GM23338 (cell line): ENCODE results near the gene ZNF142. TPM values are rescaled to one million over a fixed set of nuclear protein-coding genes. Genes with fewer than 3 reads are reported as not detected.

Experiments
- ATAC-seq: fragments of 200-7000 bp; cut with Tn5 transposase; 3 replicates; pipeline ENCODE4 v1.9.1; 2020
- DNase-seq: peaks from one replicate; pipeline ENCODE4 v3.0.0-alpha.2; 2015; ENCODE audit warnings: low spot score
- H2AFZ ChIP-seq: fragments of 200-600 bp; sonication (generic); 2 replicates; pipeline ENCODE4 v1.8.0; 2016; ENCODE audit warnings: antibody characterized with exemption, mild to moderate bottlenecking, moderate library complexity
- H3F3A ChIP-seq: fragments of 200-600 bp; sonication (generic); replicated peaks from 2 replicates; pipeline ENCODE4 v1.8.0; 2017; ENCODE audit warnings: antibody characterized with exemption, mixed run types, low read depth
- H3K27ac ChIP-seq: fragments of 200-600 bp; sonication (generic); 2 replicates; pipeline ENCODE4 v1.6.1; 2016; ENCODE audit warnings: low read depth
- H3K27me3 ChIP-seq: fragments of 200-600 bp; sonication (generic); 2 replicates; pipeline ENCODE4 v1.8.0; 2016; ENCODE audit warnings: mild to moderate bottlenecking, mixed run types, moderate library complexity; ENCODE audit not compliant: insufficient read depth
- H3K36me3 ChIP-seq: fragments of 200-600 bp; sonication (generic); 2 replicates; pipeline ENCODE4 v1.8.0; 2016; ENCODE audit warnings: mild to moderate bottlenecking; ENCODE audit not compliant: insufficient read depth
- H3K4me1 ChIP-seq: fragments of 200-600 bp; sonication (generic); 2 replicates; pipeline ENCODE4 v1.8.0; 2016; ENCODE audit warnings: mild to moderate bottlenecking, moderate library complexity; ENCODE audit not compliant: insufficient read depth
- H3K4me2 ChIP-seq: fragments of 200-600 bp; sonication (generic); 2 replicates; pipeline ENCODE4 v1.7.1; 2017; ENCODE audit warnings: mixed run types
- H3K4me3 ChIP-seq: fragments of 200-600 bp; sonication (generic); 2 replicates; pipeline ENCODE4 v1.6.1; 2016; ENCODE audit warnings: mixed run types
- H3K79me2 ChIP-seq: fragments of 200-600 bp; sonication (generic); replicated peaks from 2 replicates; pipeline ENCODE4 v1.8.0; 2017; ENCODE audit warnings: mild to moderate bottlenecking; ENCODE audit not compliant: insufficient read depth
- H3K9me2 ChIP-seq: fragments of 200-600 bp; sonication (generic); 2 replicates; pipeline ENCODE4 v1.8.0; 2017; ENCODE audit not compliant: insufficient read depth
- H4K20me1 ChIP-seq: fragments of 200-600 bp; sonication (generic); replicated peaks from 2 replicates; pipeline ENCODE4 v1.8.0; 2017; ENCODE audit warnings: mild to moderate bottlenecking; ENCODE audit not compliant: insufficient read depth
- H3K27ac Mint-ChIP-seq: 2 replicates; pipeline ENCODE4 v1.8.0; 2020; ENCODE audit warnings: inconsistent platforms, mild to moderate bottlenecking, moderate library complexity, mixed read lengths
- H3K27me3 Mint-ChIP-seq: 3 replicates; pipeline ENCODE4 v1.8.0; 2022; ENCODE audit warnings: low read depth, mild to moderate bottlenecking, moderate library complexity, mixed read lengths, inconsistent platforms; ENCODE audit not compliant: insufficient read depth, poor library complexity
- H3K36me3 Mint-ChIP-seq: 3 replicates; pipeline ENCODE4 v1.8.0; 2021; ENCODE audit warnings: low read depth, mild to moderate bottlenecking, inconsistent platforms, moderate library complexity, mixed read lengths
- H3K4me1 Mint-ChIP-seq: 3 replicates; pipeline ENCODE4 v1.8.0; 2020; ENCODE audit warnings: mild to moderate bottlenecking, inconsistent platforms, mixed read lengths
- H3K4me3 Mint-ChIP-seq: 3 replicates; pipeline ENCODE4 v1.8.0; 2021; ENCODE audit warnings: moderate library complexity, mild to moderate bottlenecking, inconsistent platforms, mixed read lengths
- H3K9me3 Mint-ChIP-seq: 3 replicates; pipeline ENCODE4 v1.8.0; 2020; ENCODE audit warnings: moderate library complexity, mild to moderate bottlenecking, inconsistent platforms, mixed read lengths
- CREB1 ChIP-seq: fragments of 250-450 bp; sonication (Bioruptor Pico); IDR thresholded peaks from 2 replicates; pipeline ENCODE4 v1.5.0; 2020; ENCODE audit warnings: low read depth, mild to moderate bottlenecking, moderate library complexity
- CTCF ChIP-seq, 2 experiments: fragments of 200-600 bp in 1 of 2; sonication (generic) in 1 of 2; conservative IDR thresholded peaks; 2 replicates each; pipeline versions ENCODE4 v1.5.1 to v1.6.1; 2016 to 2017; ENCODE audit warnings: antibody characterized with exemption in 2 of 2, low read depth in 2 of 2, mild to moderate bottlenecking in 2 of 2, moderate library complexity in 1 of 2
- ETS1 ChIP-seq: IDR thresholded peaks from 2 replicates; pipeline ENCODE4 v1.6.1; 2016; ENCODE audit warnings: antibody characterized with exemption
- EZH2 ChIP-seq: fragments of 200-600 bp; sonication (generic); IDR thresholded peaks from one replicate; pipeline ENCODE4 v1.8.0; 2017; ENCODE audit warnings: antibody characterized with exemption, mild to moderate bottlenecking, low read depth; ENCODE audit not compliant: unreplicated experiment
- EZH2phosphoT487 ChIP-seq: fragments of 200-600 bp; sonication (generic); IDR thresholded peaks from one replicate; pipeline ENCODE4 v1.8.1; 2018; ENCODE audit warnings: antibody characterized with exemption; ENCODE audit not compliant: unreplicated experiment
- JUNB ChIP-seq: IDR thresholded peaks from one replicate; pipeline ENCODE4 v1.6.1; 2016; ENCODE audit warnings: antibody characterized with exemption; ENCODE audit not compliant: unreplicated experiment
- ZNF331 ChIP-seq: fragments of 250-450 bp; sonication (Bioruptor Pico); IDR thresholded peaks from 2 replicates; pipeline ENCODE4 v1.5.0; 2020; ENCODE audit warnings: low read depth, mild to moderate bottlenecking, moderate library complexity
- ZNF462 ChIP-seq: fragments of 250-450 bp; sonication (Bioruptor Pico); IDR thresholded peaks from 2 replicates; pipeline ENCODE4 v1.5.0; 2020; ENCODE audit warnings: mild to moderate bottlenecking, moderate library complexity
- polyA plus RNA-seq: library from polyadenylated mRNA; unstranded; fragments of >200 nt; fragmentation: Nextera tagmentation; extraction: Ambion mirVana; gene quantifications from 2 replicates; pipeline ENCODE4 v1.2.1, GENCODE V29; 2016
- total RNA-seq: library from RNA; depleted of rRNA; stranded (reverse); fragments of >200 nt; shearing (Covaris generic); gene quantifications from 2 replicates; pipeline ENCODE4 v1.2.3, GENCODE V29; 2014

ZNF142 gene
- total and polyA plus RNA-seq, 2 experiments from 2014 or later: 14.9 to 32.8 TPM

- Histone ChIP-seq H2AFZ (peak overlapping the region; percentile 98), H3K4me3 (peak overlapping the region; percentile 97), H3K27ac (peak overlapping the region; percentile 81; the same call in 1 of the 2 replicates), H3K79me2 (peaks cover 16% of the 10 kb centered on the region), H3K4me1 (peaks cover 5% of the 10 kb centered on the region), H3K9me2 (no peaks in the 10 kb centered on the region), H3K36me3 (peaks cover 22% of the 10 kb centered on the region), H3K27me3 (no peaks in the 10 kb centered on the region), H3F3A (0 out of 2 replicates have a peak, but pooled peaks cover 12% of the 10 kb centered on the region), H4K20me1 (peaks cover 16% of the 10 kb centered on the region), H3K4me2 (peak overlapping the region; percentile 95)
- Mint-ChIP-seq H3K27me3 (no peaks in the 10 kb centered on the region), H3K36me3 (peaks cover 54% of the 10 kb centered on the region), H3K4me1 (peaks cover 8% of the 10 kb centered on the region), H3K4me3 (peak overlapping the region; percentile 95), H3K9me3 (no peaks in the 10 kb centered on the region), H3K27ac (peak overlapping the region; percentile 89)
- peak; percentile 77 for ATAC-seq
- TF ChIP-seq ETS1 (no peak), CREB1 (0 out of 2 replicates have a peak, but pooled peaks have one; percentile 23), EZH2 (no peak), CTCF (conservative IDR thresholded peaks at IDR 0.05; ENCODE audit: low read depth in 2 of 2) (peak; percentile 61 to 66), EZH2phosphoT487 (no peak), JUNB (no peak), ZNF462 (CRISPR knock-in tag) (no peak), ZNF331 (no peak)
- peak; percentile 90 for DNase-seq
These were observed 659 bp downstream of the ZNF142 start for GRCh38 chr2:218658671-218659257.
